ENCODE results near the gene PSORS1C2. TPM values are rescaled to one million over a fixed set of nuclear protein-coding genes. Genes with fewer than 3 reads are reported as not detected.

Gene PSORS1C2
- not detected in 5 replicates for total RNA-seq (2022; extraction: Qiagen RNA extraction; ENCODE audit: low read depth)

DNA sequence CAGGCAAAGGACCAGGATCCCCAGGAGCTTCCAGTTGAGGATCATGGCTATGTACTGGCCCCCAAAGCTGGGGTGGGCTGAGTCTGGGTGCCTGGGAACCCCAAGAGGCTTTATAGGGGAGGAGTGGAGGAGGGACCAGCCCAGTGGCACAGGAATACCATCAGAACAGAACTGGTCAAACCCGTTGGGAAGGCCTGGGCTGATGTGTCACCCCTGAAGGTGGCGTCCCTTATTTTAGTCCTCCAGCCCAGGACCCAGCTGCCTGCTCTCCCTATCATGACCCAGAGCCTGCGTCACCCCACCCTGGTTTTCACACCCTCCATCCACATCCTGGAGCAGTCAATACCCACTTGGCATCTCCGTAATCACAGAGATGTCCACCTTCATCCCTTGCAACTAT lies at the start of gene PSORS1C2:
TSS of gene PSORS1C2 (minus strand) at position 85 of the 400 bp plus-strand sequence. CDS start at position 45, 40 bp downstream.

DNA sequence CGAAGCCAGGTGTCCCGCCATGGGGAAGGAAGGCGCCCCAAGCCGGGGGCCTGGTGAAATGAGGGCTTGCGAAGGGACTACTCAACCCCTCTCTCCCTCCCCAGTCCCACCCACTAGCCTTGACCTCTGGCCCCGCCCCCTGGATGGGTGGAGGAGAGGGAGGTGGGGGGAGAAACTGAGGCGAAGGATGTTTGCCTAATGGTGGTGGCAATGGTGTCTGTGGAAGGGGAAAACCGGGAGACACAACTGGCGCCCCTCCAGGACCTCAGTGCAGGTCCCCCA lies 31.7 kb upstream of the PSORS1C2 start, which contains the start of gene POU5F1:
TSS of gene POU5F1 (minus strand) at position 83 of the 282 bp plus-strand sequence. CDS start at position 21, 62 bp downstream.

DNA sequence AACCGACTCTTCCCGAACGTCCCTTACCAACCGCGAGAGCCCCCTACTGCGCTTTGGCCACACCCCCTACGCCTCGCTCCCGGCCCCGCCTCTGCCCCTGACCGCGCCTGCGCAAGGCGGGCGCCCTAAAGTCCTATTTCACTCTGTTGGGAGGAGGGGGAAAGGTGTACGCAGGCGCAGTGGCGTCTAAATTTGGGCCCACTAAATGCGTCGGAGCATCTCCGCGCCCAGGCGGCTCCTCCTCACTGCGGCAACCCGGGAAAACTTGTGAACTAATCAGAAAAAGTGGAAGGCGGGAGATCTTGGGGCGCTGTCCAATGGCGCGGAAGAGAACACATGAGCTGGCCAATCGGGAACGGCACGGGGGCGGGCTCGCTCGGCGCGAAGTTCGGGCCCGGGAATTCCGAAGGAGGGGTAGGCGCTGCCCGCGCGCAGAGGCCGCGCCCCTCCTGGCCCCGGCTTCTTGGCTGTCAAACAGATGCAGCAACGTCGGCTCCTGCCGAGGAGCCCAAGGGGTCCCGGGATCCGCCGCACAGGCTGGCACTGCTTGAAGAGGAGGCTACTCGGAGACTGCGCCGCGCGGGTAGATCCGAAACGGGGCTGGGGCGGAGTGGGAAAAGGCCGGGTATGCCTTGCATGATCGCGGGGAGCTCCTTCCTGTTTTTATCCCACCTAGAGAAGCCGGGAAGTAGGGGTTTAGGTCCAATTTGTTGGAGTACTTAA lies 19.4 kb upstream of the PSORS1C2 start, which contains the start of gene TCF19:
TSS of gene TCF19 (plus strand) at position 450 of the 723 bp plus-strand sequence. CDS start 881 bp downstream, outside the sequence.

DNA sequence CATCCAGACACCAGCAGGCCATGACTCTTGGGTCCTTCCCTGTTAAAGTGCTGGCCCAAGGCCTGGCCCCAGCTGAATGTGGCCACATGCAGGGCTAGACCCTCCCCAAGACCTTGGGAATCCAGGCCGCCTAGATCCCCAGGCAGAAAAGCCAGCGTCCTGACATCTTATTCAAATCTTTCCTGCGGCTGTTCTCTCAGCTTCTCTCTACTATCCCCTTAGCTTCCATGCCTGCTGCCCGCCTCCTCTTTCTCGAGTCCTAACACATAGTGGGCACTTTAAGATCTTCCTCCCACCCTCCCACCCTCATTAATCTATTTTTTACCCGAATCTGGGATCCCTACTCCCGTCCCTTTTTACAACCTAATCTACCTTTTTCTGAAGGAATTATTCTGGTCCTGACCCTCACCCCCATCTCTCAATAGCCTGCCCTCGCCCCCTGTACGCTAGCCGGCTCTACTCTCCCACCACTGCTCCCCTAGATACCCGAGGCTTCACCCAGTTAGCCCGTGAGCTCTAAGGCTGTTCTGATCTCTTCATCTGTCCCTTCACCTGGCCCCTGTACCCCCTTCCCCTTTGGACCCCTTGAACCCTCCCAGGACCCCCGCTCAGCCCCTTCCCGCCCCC lies 18.8 kb upstream of the PSORS1C2 start, which contains the start of gene CCHCR1:
TSS of gene CCHCR1 (minus strand) at position 290 of the 627 bp plus-strand sequence. CDS start at position 88, 202 bp downstream.

DNA sequence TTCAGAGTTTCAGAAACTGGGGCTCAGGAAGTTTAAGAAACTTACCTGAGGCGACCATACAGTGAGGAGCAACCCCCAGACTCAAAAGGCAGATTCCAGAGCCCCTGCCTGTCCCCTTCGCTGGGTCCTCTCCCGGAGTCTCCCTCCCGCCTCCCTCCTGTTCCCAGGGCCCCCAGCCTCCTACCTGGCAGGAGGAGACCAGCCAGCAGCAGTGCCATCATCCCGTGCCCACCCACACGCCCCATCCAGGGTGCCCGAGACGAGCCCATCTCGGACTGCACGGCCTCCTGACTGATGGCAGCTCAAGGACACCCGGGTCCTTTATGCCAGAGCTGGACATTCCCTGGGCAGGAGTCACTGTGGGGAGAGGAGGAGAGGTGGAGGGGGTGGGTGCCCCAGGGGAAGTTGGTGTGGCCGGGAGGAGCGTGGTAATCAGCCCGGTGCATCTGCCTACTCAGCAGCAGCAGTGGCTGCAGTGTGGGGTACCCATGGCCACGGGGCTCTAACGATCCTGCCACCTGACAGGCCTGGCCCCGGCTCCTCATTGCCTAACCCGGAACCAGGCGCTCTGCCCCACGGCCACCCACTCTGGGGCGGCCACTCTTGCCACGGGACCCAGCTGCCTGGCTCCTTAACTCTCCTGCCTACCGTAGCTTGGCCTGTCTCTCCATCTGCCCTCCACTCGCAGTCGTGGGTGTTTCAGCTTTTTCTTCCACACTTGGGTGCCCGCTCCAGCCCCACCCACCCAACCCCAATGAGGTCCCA lies 18.5 kb downstream of the PSORS1C2 start, which contains the start of gene CDSN:
TSS of gene CDSN (minus strand) at position 296 of the 765 bp plus-strand sequence. CDS start at position 269, 27 bp downstream.

DNA sequence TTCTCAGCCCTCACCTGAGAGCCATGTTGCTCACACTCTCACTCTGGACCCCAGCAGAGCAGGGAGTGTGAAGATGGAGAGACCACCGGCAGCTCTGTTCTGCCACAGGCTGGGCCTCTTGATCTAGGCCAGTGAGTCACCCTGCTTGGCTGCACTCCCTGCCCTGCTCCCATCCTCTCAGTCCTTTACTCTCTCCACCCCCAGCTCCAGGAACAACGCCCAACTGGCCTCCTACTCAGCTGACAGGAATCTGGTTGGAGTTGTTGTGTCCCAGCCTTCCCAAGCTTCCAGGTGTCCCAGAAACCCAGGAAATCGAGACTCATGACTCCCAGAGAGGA lies 24.4 kb downstream of the PSORS1C2 start, which contains the start of gene PSORS1C1:
TSS of gene PSORS1C1 (plus strand) at position 260 of the 338 bp plus-strand sequence. CDS start 14,833 bp downstream, outside the sequence.

DNA sequence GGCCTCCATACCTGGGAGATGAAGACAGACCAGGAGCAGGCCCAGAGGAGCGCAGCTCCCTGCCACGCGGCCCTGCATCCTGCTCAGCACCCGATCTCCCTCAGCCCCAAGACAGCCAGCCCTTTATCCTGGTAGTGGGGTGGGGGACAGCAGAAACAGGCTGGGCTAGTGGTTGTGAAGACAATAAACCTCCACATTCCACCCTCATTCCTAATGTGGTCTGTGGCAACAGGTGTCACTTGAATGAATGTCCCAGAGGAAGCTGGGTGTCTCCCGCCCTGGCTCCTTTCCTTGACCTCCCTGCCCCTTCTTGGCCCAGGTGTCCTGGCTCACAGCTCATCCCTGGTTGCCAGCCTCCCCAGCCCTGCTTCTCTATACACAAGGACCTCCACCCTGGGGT lies 26.4 kb downstream of the PSORS1C2 start, which contains the start of gene C6orf15:
TSS of gene C6orf15 (minus strand) at position 98 of the 400 bp plus-strand sequence. CDS start at position 78, 20 bp downstream.

Other genes starting within 250 kb of the PSORS1C2 start
- 18.6 to 23.4 TPM (median 19.9 TPM) in 5 replicates for gene GTF2H4, start 230.9 kb downstream of the PSORS1C2 start, total RNA-seq (2022; extraction: Qiagen RNA extraction; ENCODE audit: low read depth)
- gene VARS2, start 224.8 kb downstream of the PSORS1C2 start, total RNA-seq (2022; extraction: Qiagen RNA extraction; ENCODE audit: low read depth) = 11.0 to 15.5 TPM (median 13.3 TPM) in 5 replicates
- gene SFTA2, start 206.9 kb downstream of the PSORS1C2 start, total RNA-seq (2022; extraction: Qiagen RNA extraction; ENCODE audit: low read depth) = not detected in 5 replicates
- 0.03 to 0.09 TPM (median 0.06 TPM) in 4 of 5 replicates, not detected in the other for gene MUCL3, start 198.1 kb downstream of the PSORS1C2 start, total RNA-seq (2022; extraction: Qiagen RNA extraction; ENCODE audit: low read depth)
- not detected in 5 replicates for gene MUC21, start 155.3 kb downstream of the PSORS1C2 start, total RNA-seq (2022; extraction: Qiagen RNA extraction; ENCODE audit: low read depth)
- 0.02 TPM in 1 of 5 replicates, not detected in the others for gene MUC22, start 128.6 kb downstream of the PSORS1C2 start, total RNA-seq (2022; extraction: Qiagen RNA extraction; ENCODE audit: low read depth)
- gene C6orf15, start 26.5 kb downstream of the PSORS1C2 start, total RNA-seq (2022; extraction: Qiagen RNA extraction; ENCODE audit: low read depth) = not detected in 5 replicates
- 4.4 to 7.5 TPM (median 6.1 TPM) in 5 replicates for gene PSORS1C1, start 24.3 kb downstream of the PSORS1C2 start, total RNA-seq (2022; extraction: Qiagen RNA extraction; ENCODE audit: low read depth)
- gene CDSN, start 18.6 kb downstream of the PSORS1C2 start, total RNA-seq (2022; extraction: Qiagen RNA extraction; ENCODE audit: low read depth) = not detected in 5 replicates
- gene CCHCR1, start 18.7 kb upstream of the PSORS1C2 start, total RNA-seq (2022; extraction: Qiagen RNA extraction; ENCODE audit: low read depth) = 6.3 to 7.9 TPM (median 7.7 TPM) in 5 replicates
- gene TCF19, start 19.5 kb upstream of the PSORS1C2 start, total RNA-seq (2022; extraction: Qiagen RNA extraction; ENCODE audit: low read depth) = 11.9 to 14.7 TPM (median 12.7 TPM) in 5 replicates
- 7.4 to 10.9 TPM (median 9.5 TPM) in 5 replicates for gene POU5F1, start 31.6 kb upstream of the PSORS1C2 start, total RNA-seq (2022; extraction: Qiagen RNA extraction; ENCODE audit: low read depth)
- 46.6 to 55.0 TPM (median 51.9 TPM) in 5 replicates for gene HLA-C, start 133.0 kb upstream of the PSORS1C2 start, total RNA-seq (2022; extraction: Qiagen RNA extraction; ENCODE audit: low read depth)
- gene HLA-B, start 218.1 kb upstream of the PSORS1C2 start, total RNA-seq (2022; extraction: Qiagen RNA extraction; ENCODE audit: low read depth) = 19.9 to 38.0 TPM (median 25.5 TPM) in 5 replicates